HEK293 (cell line): ENCODE data around the gene ZNF175.

Experiments used
- CTCF ChIP-seq: fragments of 450-650 bp; formaldehyde crosslinking; IDR thresholded peaks from 2 replicates; pipeline ENCODE4 v1.5.1; 2016; ENCODE audit warnings: missing biosample characterization, missing genetic modification characterization
- HOXA7 ChIP-seq: sonication (generic); formaldehyde crosslinking; IDR thresholded peaks from 2 replicates; pipeline ENCODE4 v1.8.1; 2022; ENCODE audit warnings: missing genetic modification reagents, borderline replicate concordance
- KLF16 ChIP-seq: fragments of 450-650 bp; formaldehyde crosslinking; IDR thresholded peaks from 2 replicates; pipeline ENCODE4 v1.5.1; 2017; ENCODE audit warnings: missing biosample characterization, missing genetic modification characterization
- KLF8 ChIP-seq: fragments of 450-650 bp; formaldehyde crosslinking; IDR thresholded peaks from 2 replicates; pipeline ENCODE4 v1.5.1; 2016; ENCODE audit warnings: missing biosample characterization, missing genetic modification characterization
- PRDM2 ChIP-seq: fragments of 450-650 bp; formaldehyde crosslinking; IDR thresholded peaks from 2 replicates; pipeline ENCODE4 v1.5.1; 2016; ENCODE audit warnings: missing biosample characterization, missing genetic modification characterization, borderline replicate concordance
- ZNF266 ChIP-seq: fragments of 450-650 bp; formaldehyde crosslinking; IDR thresholded peaks from 2 replicates; pipeline ENCODE4 v1.5.1; 2016; ENCODE audit warnings: missing biosample characterization, missing genetic modification characterization, low read depth
- ZNF488 ChIP-seq: fragments of 450-650 bp; formaldehyde crosslinking; IDR thresholded peaks from 2 replicates; pipeline ENCODE4 v1.5.1; 2016; ENCODE audit warnings: missing biosample characterization, missing genetic modification characterization
- ZNF623 ChIP-seq: fragments of 450-650 bp; formaldehyde crosslinking; IDR thresholded peaks from 2 replicates; pipeline ENCODE4 v1.5.1; 2016; ENCODE audit warnings: missing biosample characterization, missing genetic modification characterization

- TF ChIP-seq ZNF266 (no peak), KLF8 (tag by site-specific recombination) (no peak), PRDM2 (tag by site-specific recombination) (no peak), CTCF (tag by site-specific recombination) (no peak), HOXA7 (CRISPR knock-in tag) (no peak), ZNF488 (tag by site-specific recombination) (no peak), KLF16 (tag by site-specific recombination) (no peak), ZNF623 (no peak)
Measured at GRCh38 chr19:51549533-51550324, 21.4 kb upstream of the ZNF175 start.
